Heart left ventricle (tissue), 16 donors: Measurements from ENCODE around the gene SETD7. TPM values are rescaled to one million over a fixed set of nuclear protein-coding genes. Genes with fewer than 3 reads are reported as not detected.

ENCODE experiments used
- ATAC-seq, 4 donors: fragments of 200-7000 bp; cut with Tn5 transposase; one replicate each; pipeline ENCODE4 v1.9.1; 2020 to 2022; ENCODE audit warnings: moderate library complexity in 4 of 4, mild to moderate bottlenecking in 3 of 4, moderate number of reproducible peaks in 1 of 4
- DNase-seq, 5 donors: peaks; one replicate each; pipeline ENCODE4 v3.0.0-alpha.2; 2020
- H3K27ac ChIP-seq, 12 donors: fragments of 200-600 bp; sonication (generic) in 4 of 12; one replicate each; pipeline versions ENCODE4 v1.5.0 to v1.8.0; 2016 to 2022; ENCODE audit warnings: mild to moderate bottlenecking in 2 of 12
- H3K27me3 ChIP-seq, 9 donors: fragments of 200-600 bp; sonication (generic) in 2 of 9; one replicate each; pipeline versions ENCODE4 v1.5.1 to v1.8.0; 2016 to 2022; ENCODE audit warnings: mild to moderate bottlenecking in 3 of 9
- H3K36me3 ChIP-seq, 9 donors: fragments of 200-600 bp; sonication (generic) in 2 of 9; one replicate each; pipeline versions ENCODE4 v1.5.0 to v1.8.0; 2018 to 2022; ENCODE audit warnings: mild to moderate bottlenecking in 2 of 9
- H3K4me1 ChIP-seq, 12 donors: fragments of 200-600 bp; sonication (generic) in 4 of 12; one replicate each; pipeline versions ENCODE4 v1.5.0 to v1.8.0; 2016 to 2022; ENCODE audit warnings: mild to moderate bottlenecking in 3 of 12
- H3K4me3 ChIP-seq, 12 donors: fragments of 200-600 bp; sonication (generic) in 4 of 12; one replicate each; pipeline versions ENCODE4 v1.5.0 to v1.8.0; 2017 to 2022; ENCODE audit warnings: mild to moderate bottlenecking in 9 of 12, moderate library complexity in 4 of 12
- H3K9me3 ChIP-seq, 12 donors: fragments of 200-600 bp; sonication (generic) in 4 of 12; one replicate each; pipeline versions ENCODE4 v1.5.0 to v1.8.0; 2016 to 2022; ENCODE audit warnings: mild to moderate bottlenecking in 1 of 12
- POLR2A ChIP-seq, 2 donors: fragments of 450-650 bp; IDR thresholded peaks; one replicate each; pipeline ENCODE4 v1.6.1; 2017; ENCODE audit warnings: antibody characterized with exemption in 2 of 2, mild to moderate bottlenecking in 2 of 2, moderate library complexity in 2 of 2
- WGBS, 4 donors: extraction: QIAGEN DNeasy Blood & Tissue Kit in 2 of 4; methylation state at CpG; one replicate each; pipeline versions ENCODE4 v1.1.5 to v1.1.7; 2013 to 2018; 5-methylcytosine and 5-hydroxymethylcytosine counted together
- intact Hi-C, 10 donors: fragments of 100-400 bp; cut with DNase I; formaldehyde crosslinking; loops; one replicate each; pipeline versions ENCODE4 v1.11.1 to v1.14.2; 2022
- polyA plus RNA-seq, 2 donors: library from polyadenylated mRNA; stranded (reverse); fragments of 200-250 nt; gene quantifications; one replicate each; pipeline ENCODE4 v1.2.3, GENCODE V29; 2013
- total RNA-seq, 9 donors: library from RNA; depleted of rRNA in 2 of 9; stranded (reverse); fragments of >200 nt in 2 of 9; fragmentation: NEBNext Ultra II Directional in 3 of 9; extraction: Animal tissue kit (Norgen Biotek cat#: 25700) in 3 of 9; gene quantifications; one replicate each; pipeline versions ENCODE4 v1.1.0 to v1.2.4, GENCODE V29; 2016 to 2023
- TF ChIP-seq, protein P1 (sequence below), 12 donors: fragments of 200-600 bp; sonication (generic) in 4 of 12; IDR thresholded peaks; one replicate each; pipeline versions ENCODE4 v1.5.0 to v1.8.0; 2018 to 2022; ENCODE audit warnings: antibody characterized with exemption in 12 of 12, mild to moderate bottlenecking in 5 of 12
- donor health status: ischemic (EF 13 %, LVEDD 7.1; RV severe dilation, severe dysfunction).
- donor health status: healthy with polysubstance abuse.
- donor health status: DM: no; HTN: yes; CAD: no.
- donor health status: DM: no; HTN: no; CAD: no.
- donor health status: ischemic (EF 25% LVEDD 6.9; RV normal size, moderate dysfunction).
- donor health status: ischemic (EF 25% LVEDD 5.7; RV mildly dilated, moderate dysfunction).
- donor health status: healthy.
- donor health status: DM: yes; HTN: yes; CAD: no.
- donor health status: ischemic (EF 35%, LVEDD 5.7; RV mildly dilated, moderate dysfunction).
- donor health status: nonischemic (EF 11% LVEDD 7.7; RV severe dilation, severe dysfunction).
- donor health status: DM: yes; HTN: yes; CAD: no.
- donor health status: PGD.
- donor health status: ischemic (EF 29% LVEDD 5.4; RV normal size, mild dysfunction).
- donor health status: nonischemic (EF 23%, LVEDD 6.1; RV moderate dilation, normal function).

The SETD7 gene
- total and polyA plus RNA-seq, 11 donors: 11.2 to 78.6 (median 58.0) TPM

DNA sequence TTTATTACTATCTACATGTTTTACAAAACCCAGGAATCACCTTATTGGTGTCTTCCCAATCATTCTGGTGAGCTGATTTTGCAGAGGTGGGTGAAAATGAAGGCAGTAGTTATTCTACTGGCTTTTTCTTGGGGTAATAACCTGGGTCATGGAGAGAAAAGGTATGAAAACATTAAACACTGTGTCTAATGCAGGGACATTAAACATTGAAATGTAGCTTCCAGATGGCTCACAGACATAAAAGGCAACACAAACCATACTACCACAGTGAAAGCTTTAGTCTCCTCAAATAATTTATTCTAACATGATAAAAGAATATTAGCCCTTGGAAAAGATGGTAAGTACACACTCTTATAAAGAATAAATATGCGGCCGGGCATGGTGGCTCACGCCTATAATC lies 8.0 kb downstream of the SETD7 start:
- Histone ChIP-seq H3K4me3 (no peak overlapping the region), H3K27me3 (no peaks in the 10 kb centered on the region), H3K36me3 (peaks cover 0 to 43% (median 36%) of the 10 kb centered on the region in 9 donors), H3K4me1 (peaks cover 0 to 57% (median 34%) of the 10 kb centered on the region in 12 donors), H3K27ac (no peak overlapping the region), H3K9me3 (no peaks in the 10 kb centered on the region)
- WGBS, 4 donors: 94 to 100% (median 98%) methylated on average over 3 of the region's 3 CpGs
- intact Hi-C loops: no loop called here
- ATAC-seq (no peak), DNase-seq (no peak)
- TF ChIP-seq POLR2A (IDR thresholded peaks at IDR 0.05): no peak

DNA sequence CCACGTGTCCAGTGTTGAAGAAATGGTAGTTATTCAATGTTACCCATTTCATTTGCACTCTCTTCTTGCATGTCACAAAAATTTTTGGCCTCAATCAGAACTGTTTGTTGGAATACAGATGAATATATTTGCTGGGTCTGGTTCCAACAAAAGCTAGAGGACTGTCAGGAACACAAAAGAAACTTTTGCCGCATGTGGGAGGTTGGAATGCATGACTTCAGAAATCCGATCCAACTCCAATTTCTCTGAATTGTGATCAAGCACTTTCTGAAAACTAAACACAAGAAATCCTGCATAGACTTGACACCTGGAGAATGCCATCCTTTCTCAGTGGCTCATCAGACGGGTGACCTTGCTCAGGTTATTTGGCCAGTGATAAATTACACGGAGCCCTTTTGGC lies 15.4 kb downstream of the SETD7 start:
- TF ChIP-seq, protein P1, sequence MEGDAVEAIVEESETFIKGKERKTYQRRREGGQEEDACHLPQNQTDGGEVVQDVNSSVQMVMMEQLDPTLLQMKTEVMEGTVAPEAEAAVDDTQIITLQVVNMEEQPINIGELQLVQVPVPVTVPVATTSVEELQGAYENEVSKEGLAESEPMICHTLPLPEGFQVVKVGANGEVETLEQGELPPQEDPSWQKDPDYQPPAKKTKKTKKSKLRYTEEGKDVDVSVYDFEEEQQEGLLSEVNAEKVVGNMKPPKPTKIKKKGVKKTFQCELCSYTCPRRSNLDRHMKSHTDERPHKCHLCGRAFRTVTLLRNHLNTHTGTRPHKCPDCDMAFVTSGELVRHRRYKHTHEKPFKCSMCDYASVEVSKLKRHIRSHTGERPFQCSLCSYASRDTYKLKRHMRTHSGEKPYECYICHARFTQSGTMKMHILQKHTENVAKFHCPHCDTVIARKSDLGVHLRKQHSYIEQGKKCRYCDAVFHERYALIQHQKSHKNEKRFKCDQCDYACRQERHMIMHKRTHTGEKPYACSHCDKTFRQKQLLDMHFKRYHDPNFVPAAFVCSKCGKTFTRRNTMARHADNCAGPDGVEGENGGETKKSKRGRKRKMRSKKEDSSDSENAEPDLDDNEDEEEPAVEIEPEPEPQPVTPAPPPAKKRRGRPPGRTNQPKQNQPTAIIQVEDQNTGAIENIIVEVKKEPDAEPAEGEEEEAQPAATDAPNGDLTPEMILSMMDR (IDR thresholded peaks at IDR 0.05): no peak
- TF ChIP-seq POLR2A (IDR thresholded peaks at IDR 0.05): no peak
- H3K36me3 ChIP-seq: peaks cover 0 to 61% (median 37%) of the 10 kb centered on the region in 9 donors
- H3K27ac ChIP-seq: no peak overlapping the region
- ATAC-seq: peak in 1 of 4 donors; percentile 53
- H3K27me3 ChIP-seq: no peaks in the 10 kb centered on the region
- H3K4me1 ChIP-seq: peaks cover 0 to 20% (median 1%) of the 10 kb centered on the region in 12 donors
- no peak for DNase-seq
- WGBS, 4 donors: 71 to 78% (median 74%) methylated on average over 5 of the region's 5 CpGs
- no peaks in the 10 kb centered on the region for H3K9me3 ChIP-seq
- H3K4me3 ChIP-seq: no peak overlapping the region
- intact Hi-C loops: no loop called here

DNA sequence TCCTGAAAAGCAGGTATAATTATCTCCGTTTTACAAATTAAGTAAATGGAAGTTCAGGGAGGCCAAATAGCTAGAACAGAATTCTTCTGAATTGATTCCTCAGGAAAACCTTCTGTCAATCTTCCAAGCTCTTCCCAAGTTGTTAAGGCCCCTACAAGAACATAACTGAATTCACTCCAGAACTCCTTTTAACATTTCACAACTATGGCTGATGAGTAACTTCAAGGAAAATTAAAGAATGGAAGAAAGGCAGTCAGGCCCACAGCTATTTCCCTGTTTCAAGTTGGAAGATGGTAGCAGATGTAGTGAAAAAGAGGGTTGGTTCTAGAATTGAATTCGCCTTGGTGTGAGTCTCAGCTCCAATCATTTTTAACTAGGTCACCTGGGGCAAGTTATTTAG lies 15.9 kb downstream of the SETD7 start:
- 94 to 97% (median 97%) methylated on average over 2 of the region's 2 CpGs for WGBS, 4 donors
- no peak overlapping the region for H3K27ac ChIP-seq

DNA sequence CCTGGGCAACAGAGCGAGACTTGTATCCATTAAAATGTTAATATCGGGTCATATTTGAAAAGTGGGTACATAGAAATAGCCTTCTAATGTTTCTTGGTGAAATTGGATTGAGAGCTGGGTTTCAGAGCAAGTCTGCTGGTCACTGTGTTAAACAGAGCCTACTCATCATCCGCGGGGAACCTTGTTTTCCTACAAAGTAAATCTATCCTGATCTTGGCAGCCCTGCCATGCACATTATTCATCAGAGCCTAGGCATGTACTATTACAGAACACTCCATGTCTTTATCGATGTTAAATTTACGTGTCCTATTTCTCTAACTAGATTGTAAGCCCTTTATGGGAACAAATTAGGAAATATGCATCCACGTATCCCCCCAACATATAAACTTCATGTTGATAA lies 18.7 kb downstream of the SETD7 start:
- no peaks in the 10 kb centered on the region for H3K9me3 ChIP-seq
- intact Hi-C loops: loop anchor here in 2 of 10 donors (5.0 to 10.0 kb wide), 2 partner anchors 40 to 502 kb away; no protein-coding TSS in a partner anchor
- H3K4me1 ChIP-seq: peaks cover 0 to 24% (median 1%) of the 10 kb centered on the region in 12 donors
- DNase-seq (no peak), ATAC-seq (no peak)
- 97 to 100% (median 98%) methylated on average over 7 of the region's 7 CpGs for WGBS, 4 donors
- no peaks in the 10 kb centered on the region for H3K27me3 ChIP-seq
- TF ChIP-seq POLR2A (IDR thresholded peaks at IDR 0.05): no peak
- TF ChIP-seq, protein P1 (IDR thresholded peaks at IDR 0.05): no peak
- no peak overlapping the region for H3K4me3 ChIP-seq
- no peak overlapping the region for H3K27ac ChIP-seq
- H3K36me3 ChIP-seq: peaks cover 0 to 48% (median 25%) of the 10 kb centered on the region in 9 donors

More for the DNA sequence above, 15.9 kb downstream of the SETD7 start:
- Histone ChIP-seq H3K4me3 (no peak overlapping the region), H3K9me3 (no peaks in the 10 kb centered on the region), H3K36me3 (peaks cover 0 to 57% (median 33%) of the 10 kb centered on the region in 9 donors), H3K4me1 (peaks cover 0 to 24% (median 1%) of the 10 kb centered on the region in 12 donors), H3K27me3 (no peaks in the 10 kb centered on the region)
- ATAC-seq: peak in 1 of 4 donors; percentile 54
- DNase-seq: no peak
- TF ChIP-seq, protein P1 (IDR thresholded peaks at IDR 0.05): no peak
- TF ChIP-seq POLR2A (IDR thresholded peaks at IDR 0.05): no peak
- intact Hi-C loops: no loop called here

DNA sequence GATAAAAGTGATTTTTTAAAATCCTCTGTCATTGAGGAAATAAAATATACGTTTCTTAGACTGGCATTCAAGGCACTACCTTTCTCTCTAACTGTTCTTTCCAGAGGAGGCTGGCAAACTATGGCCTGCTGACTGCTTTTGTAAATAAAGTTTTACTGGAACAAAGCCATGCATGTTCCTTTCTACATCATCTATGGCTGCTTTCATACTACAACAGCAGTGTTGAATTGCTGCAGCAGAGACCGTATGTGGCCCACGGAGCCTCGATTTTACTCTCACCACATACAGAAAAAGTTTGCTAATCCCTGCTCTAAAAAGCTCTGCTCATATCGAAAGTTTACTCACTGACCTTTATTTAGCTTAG lies 20.2 kb downstream of the SETD7 start:
- peaks cover 0 to 51% (median 26%) of the 10 kb centered on the region in 9 donors for H3K36me3 ChIP-seq
- no peak for TF ChIP-seq POLR2A (IDR thresholded peaks at IDR 0.05)
- TF ChIP-seq, protein P1 (IDR thresholded peaks at IDR 0.05): no peak
- DNase-seq: no peak
- H3K9me3 ChIP-seq: no peaks in the 10 kb centered on the region
- no peak overlapping the region for H3K27ac ChIP-seq
- peaks cover 0 to 17% (median under 1%) of the 10 kb centered on the region in 12 donors for H3K4me1 ChIP-seq
- WGBS, 4 donors: 86 to 92% (median 91%) methylated on average over 5 of the region's 5 CpGs
- no peak for ATAC-seq
- intact Hi-C loops: loop anchor here in 2 of 10 donors (5.0 to 10.0 kb wide), 2 partner anchors 39 to 501 kb away; no protein-coding TSS in a partner anchor
- H3K4me3 ChIP-seq: no peak overlapping the region
- no peaks in the 10 kb centered on the region for H3K27me3 ChIP-seq
